22Rv1 (cell line): ENCODE data around the gene DAAM1.

Experiments
- CTCF ChIP-seq: fragments of 450-650 bp; IDR thresholded peaks from 2 replicates; pipeline ENCODE4 v1.5.1; 2017; ENCODE audit warnings: mild to moderate bottlenecking
- ZFX ChIP-seq: fragments of 450-650 bp; IDR thresholded peaks from 2 replicates; pipeline ENCODE4 v1.6.1; 2017; ENCODE audit warnings: antibody characterized with exemption, borderline replicate concordance

- TF ChIP-seq CTCF (no peak), ZFX (no peak)
Observed at GRCh38 chr14:59187118-59187517, 1.3 kb upstream of the DAAM1 start.
